ENCODE data around the gene PEAK1.
"Not testable (repeated sequence)": the region's sequence is repeated elsewhere in the genome, so short reads cannot be mapped to it uniquely, and the experiment has no call there.

PEAK1 gene

GRCh38 chr15:77406846-77407245 lies 13.1 kb downstream of the PEAK1 start:
- Histone ChIP-seq H3K9me3 (no peaks in the 10 kb centered on the region), H3K4me2 (no peak overlapping the region), H3K27me3 (no peaks in the 10 kb centered on the region), H3K27ac (no peak overlapping the region), H3K4me3 (no peak overlapping the region), H3K36me3 (no peaks in the 10 kb centered on the region), H3K4me1 (peaks cover 17% of the 10 kb centered on the region), H4K20me1 (no peaks in the 10 kb centered on the region), H3K9ac (no peak overlapping the region)
- no peak for TF ChIP-seq Cebpa-rat (IDR thresholded peaks at IDR 0.05)

GRCh38 chr15:77406173-77406759 lies 13.6 kb downstream of the PEAK1 start:
- H3K4me2 ChIP-seq, H3K27me3 ChIP-seq, H3K9me3 ChIP-seq, H3K9ac ChIP-seq, H3K27ac ChIP-seq, H3K4me3 ChIP-seq, H4K20me1 ChIP-seq, H3K36me3 ChIP-seq: not testable (repeated sequence)
- H3K4me1 ChIP-seq = peaks cover 17% of the 10 kb centered on the region

GRCh38 chr15:77402740-77403379 lies 17.0 kb downstream of the PEAK1 start:
- Histone ChIP-seq H3K4me2 (no peak overlapping the region), H3K4me1 (peaks cover 6% of the 10 kb centered on the region), H3K27me3 (no peaks in the 10 kb centered on the region), H3K9ac (no peak overlapping the region), H3K9me3 (peaks cover 22% of the 10 kb centered on the region), H4K20me1 (no peaks in the 10 kb centered on the region), H3K36me3 (no peaks in the 10 kb centered on the region), H3K4me3 (no peak overlapping the region), H3K27ac (no peak overlapping the region)
- TF ChIP-seq Cebpa-rat (IDR thresholded peaks at IDR 0.05) = no peak

GRCh38 chr15:77400258-77400657 lies 19.6 kb downstream of the PEAK1 start:
- no peak overlapping the region for H3K9ac ChIP-seq
- peaks cover 25% of the 10 kb centered on the region for H3K9me3 ChIP-seq
- no peaks in the 10 kb centered on the region for H3K36me3 ChIP-seq
- H3K4me3 ChIP-seq = no peak overlapping the region
- no peak overlapping the region for H3K27ac ChIP-seq
- no peaks in the 10 kb centered on the region for H3K27me3 ChIP-seq
- no peaks in the 10 kb centered on the region for H4K20me1 ChIP-seq
- no peak for TF ChIP-seq Cebpa-rat (IDR thresholded peaks at IDR 0.05)
- no peaks in the 10 kb centered on the region for H3K4me1 ChIP-seq
- no peak overlapping the region for H3K4me2 ChIP-seq

- Histone ChIP-seq H3K27me3 (no peaks in the 10 kb centered on the region), H3K36me3 (no peaks in the 10 kb centered on the region), H3K9ac (no peak overlapping the region), H4K20me1 (no peaks in the 10 kb centered on the region), H3K4me3 (no peak overlapping the region), H3K4me2 (no peak overlapping the region), H3K9me3 (peaks cover 38% of the 10 kb centered on the region), H3K4me1 (no peaks in the 10 kb centered on the region), H3K27ac (no peak overlapping the region)
- no peak for TF ChIP-seq Cebpa-rat (IDR thresholded peaks at IDR 0.05)
Measured at GRCh38 chr15:77398927-77399326, 21.0 kb downstream of the PEAK1 start.

- H3K4me3 ChIP-seq = no peak overlapping the region
- no peak overlapping the region for H3K27ac ChIP-seq
- no peaks in the 10 kb centered on the region for H4K20me1 ChIP-seq
- H3K9ac ChIP-seq = no peak overlapping the region
- H3K36me3 ChIP-seq = no peaks in the 10 kb centered on the region
- no peak overlapping the region for H3K4me2 ChIP-seq
- peaks cover 38% of the 10 kb centered on the region for H3K9me3 ChIP-seq
- no peaks in the 10 kb centered on the region for H3K4me1 ChIP-seq
- TF ChIP-seq Cebpa-rat (IDR thresholded peaks at IDR 0.05) = no peak
- H3K27me3 ChIP-seq = no peaks in the 10 kb centered on the region
Measured at GRCh38 chr15:77396692-77397091, 23.2 kb downstream of the PEAK1 start.

- H4K20me1 ChIP-seq = no peaks in the 10 kb centered on the region
- TF ChIP-seq Cebpa-rat (IDR thresholded peaks at IDR 0.05) = no peak
- H3K9ac ChIP-seq = no peak overlapping the region
- no peaks in the 10 kb centered on the region for H3K4me1 ChIP-seq
- no peaks in the 10 kb centered on the region for H3K27me3 ChIP-seq
- no peak overlapping the region for H3K27ac ChIP-seq
- no peak overlapping the region for H3K4me2 ChIP-seq
- peaks cover 36% of the 10 kb centered on the region for H3K9me3 ChIP-seq
- no peaks in the 10 kb centered on the region for H3K36me3 ChIP-seq
- H3K4me3 ChIP-seq = no peak overlapping the region
Measured at GRCh38 chr15:77395013-77395774, 24.7 kb downstream of the PEAK1 start.

- Histone ChIP-seq H3K4me2 (no peak overlapping the region), H3K9me3 (peaks cover 21% of the 10 kb centered on the region), H3K9ac (no peak overlapping the region), H3K4me1 (no peaks in the 10 kb centered on the region), H3K36me3 (no peaks in the 10 kb centered on the region), H3K27me3 (no peaks in the 10 kb centered on the region), H4K20me1 (no peaks in the 10 kb centered on the region), H3K27ac (no peak overlapping the region), H3K4me3 (no peak overlapping the region)
- no peak for TF ChIP-seq Cebpa-rat (IDR thresholded peaks at IDR 0.05)
Measured at GRCh38 chr15:77393471-77393840, 26.4 kb downstream of the PEAK1 start.

- no peaks in the 10 kb centered on the region for H3K4me1 ChIP-seq
- no peak for TF ChIP-seq Cebpa-rat (IDR thresholded peaks at IDR 0.05)
- no peaks in the 10 kb centered on the region for H3K36me3 ChIP-seq
- H3K27me3 ChIP-seq = no peaks in the 10 kb centered on the region
- no peak overlapping the region for H3K27ac ChIP-seq
- H3K9ac ChIP-seq = no peak overlapping the region
- no peaks in the 10 kb centered on the region for H4K20me1 ChIP-seq
- H3K4me2 ChIP-seq = no peak overlapping the region
- H3K9me3 ChIP-seq = peaks cover 16% of the 10 kb centered on the region
- H3K4me3 ChIP-seq = no peak overlapping the region
Measured at GRCh38 chr15:77392762-77393470, 27.0 kb downstream of the PEAK1 start.

Measured in BLaER1 (cell line).